SJCRH30 (cell line): ENCODE data around the gene ARMS2. TPM values are rescaled to one million over a fixed set of nuclear protein-coding genes. Genes with fewer than 3 reads are reported as not detected.

Source experiments
- DNase-seq, 2 experiments: peaks; one replicate each; pipeline ENCODE4 v3.0.0-alpha.2; 2015 to 2020
- H3K27ac ChIP-seq: fragments of 250-450 bp; sonication (Bioruptor Pico); 2 replicates; pipeline ENCODE4 v1.5.1; 2020; ENCODE audit warnings: mild to moderate bottlenecking, moderate library complexity
- H3K27me3 ChIP-seq: fragments of 250-450 bp; sonication (Bioruptor Pico); 2 replicates; pipeline ENCODE4 v1.5.1; 2020; ENCODE audit warnings: mild to moderate bottlenecking, moderate library complexity
- H3K36me3 ChIP-seq: fragments of 250-450 bp; sonication (Bioruptor Pico); 2 replicates; pipeline ENCODE4 v1.5.1; 2020; ENCODE audit warnings: mild to moderate bottlenecking, moderate library complexity
- H3K4me1 ChIP-seq: fragments of 250-450 bp; sonication (Bioruptor Pico); 2 replicates; pipeline ENCODE4 v1.5.1; 2020; ENCODE audit warnings: mild to moderate bottlenecking, moderate library complexity
- H3K4me3 ChIP-seq: fragments of 250-450 bp; sonication (Bioruptor Pico); 2 replicates; pipeline ENCODE4 v1.5.1; 2020; ENCODE audit warnings: mild to moderate bottlenecking, moderate library complexity
- H3K9me3 ChIP-seq: fragments of 250-450 bp; sonication (Bioruptor Pico); replicated peaks from 2 replicates; pipeline ENCODE4 v1.5.1; 2020; ENCODE audit warnings: mild to moderate bottlenecking, moderate library complexity
- total RNA-seq: library from RNA; depleted of rRNA; stranded (reverse); fragments of >200 nt; shearing (Covaris generic); gene quantifications from 2 replicates; pipeline ENCODE4 v1.2.3, GENCODE V29; 2014

The ARMS2 gene
- total RNA-seq, 1 experiment from 2014 or later: not detected

- H3K4me3 ChIP-seq: no peak overlapping the region
- no peaks in the 10 kb centered on the region for H3K36me3 ChIP-seq
- DNase-seq: peak in 1 of 2 experiments; percentile 17
- H3K27me3 ChIP-seq: no peaks in the 10 kb centered on the region
- H3K4me1 ChIP-seq: no peaks in the 10 kb centered on the region
- no peak overlapping the region for H3K27ac ChIP-seq
- peaks cover 4% of the 10 kb centered on the region; the same call in 1 of the 2 replicates for H3K9me3 ChIP-seq
Measured at GRCh38 chr10:122441961-122442360, 12.5 kb upstream of the ARMS2 start.

GRCh38 chr10:122445469-122445868, 9.0 kb upstream of the ARMS2 start:
- H3K4me1 ChIP-seq: no peaks in the 10 kb centered on the region
- no peaks in the 10 kb centered on the region; the same call in 1 of the 2 replicates for H3K36me3 ChIP-seq
- DNase-seq: no peak
- H3K27ac ChIP-seq: no peak overlapping the region
- H3K27me3 ChIP-seq: 0 out of 2 replicates have a peak, but pooled peaks cover 5% of the 10 kb centered on the region
- H3K4me3 ChIP-seq: no peak overlapping the region
- H3K9me3 ChIP-seq: no peaks in the 10 kb centered on the region

GRCh38 chr10:122445904-122446303, 8.5 kb upstream of the ARMS2 start:
- Histone ChIP-seq H3K27me3 (0 out of 2 replicates have a peak, but pooled peaks cover 5% of the 10 kb centered on the region), H3K9me3 (no peaks in the 10 kb centered on the region), H3K4me3 (no peak overlapping the region), H3K4me1 (no peaks in the 10 kb centered on the region), H3K36me3 (no peaks in the 10 kb centered on the region; the same call in 1 of the 2 replicates), H3K27ac (no peak overlapping the region)
- DNase-seq: no peak

- Histone ChIP-seq H3K27ac (no peak overlapping the region), H3K4me1 (no peaks in the 10 kb centered on the region), H3K27me3 (0 out of 2 replicates have a peak, but pooled peaks cover 5% of the 10 kb centered on the region), H3K4me3 (no peak overlapping the region), H3K36me3 (no peaks in the 10 kb centered on the region; the same call in 1 of the 2 replicates), H3K9me3 (no peaks in the 10 kb centered on the region)
- no peak for DNase-seq
Measured at GRCh38 chr10:122446668-122447423, 7.6 kb upstream of the ARMS2 start.

GRCh38 chr10:122448600-122448999, 5.9 kb upstream of the ARMS2 start:
- no peak overlapping the region for H3K27ac ChIP-seq
- 0 out of 2 replicates have a peak, but pooled peaks cover 5% of the 10 kb centered on the region for H3K27me3 ChIP-seq
- H3K4me3 ChIP-seq: no peak overlapping the region
- H3K4me1 ChIP-seq: no peaks in the 10 kb centered on the region
- H3K9me3 ChIP-seq: no peaks in the 10 kb centered on the region
- H3K36me3 ChIP-seq: no peaks in the 10 kb centered on the region; the same call in 1 of the 2 replicates
- no peak for DNase-seq

GRCh38 chr10:122449153-122449552, 5.3 kb upstream of the ARMS2 start:
- H3K27me3 ChIP-seq: 0 out of 2 replicates have a peak, but pooled peaks cover 5% of the 10 kb centered on the region
- H3K9me3 ChIP-seq: no peaks in the 10 kb centered on the region
- H3K36me3 ChIP-seq: no peaks in the 10 kb centered on the region; the same call in 1 of the 2 replicates
- DNase-seq: no peak
- H3K4me1 ChIP-seq: no peaks in the 10 kb centered on the region
- H3K4me3 ChIP-seq: no peak overlapping the region
- H3K27ac ChIP-seq: no peak overlapping the region

- H3K9me3 ChIP-seq: no peaks in the 10 kb centered on the region
- H3K36me3 ChIP-seq: no peaks in the 10 kb centered on the region; the same call in 1 of the 2 replicates
- 0 out of 2 replicates have a peak, but pooled peaks cover 5% of the 10 kb centered on the region for H3K27me3 ChIP-seq
- no peaks in the 10 kb centered on the region for H3K4me1 ChIP-seq
- no peak for DNase-seq
- no peak overlapping the region for H3K4me3 ChIP-seq
- no peak overlapping the region for H3K27ac ChIP-seq
Measured at GRCh38 chr10:122450353-122450990, 4.0 kb upstream of the ARMS2 start.

GRCh38 chr10:122454071-122454470, 382 bp upstream of the ARMS2 start:
- Histone ChIP-seq H3K27ac (no peak overlapping the region), H3K9me3 (no peaks in the 10 kb centered on the region), H3K4me3 (no peak overlapping the region), H3K4me1 (no peaks in the 10 kb centered on the region), H3K36me3 (no peaks in the 10 kb centered on the region; the same call in 1 of the 2 replicates), H3K27me3 (no peaks in the 10 kb centered on the region)
- no peak for DNase-seq

- Histone ChIP-seq H3K36me3 (no peaks in the 10 kb centered on the region), H3K4me1 (peaks cover 12% of the 10 kb centered on the region; the same call in 1 of the 2 replicates), H3K4me3 (no peak overlapping the region), H3K27ac (no peak overlapping the region), H3K9me3 (no peaks in the 10 kb centered on the region), H3K27me3 (no peaks in the 10 kb centered on the region)
- no peak for DNase-seq
Measured at GRCh38 chr10:122455376-122456079, 1.1 kb downstream of the ARMS2 start.

- Histone ChIP-seq H3K27ac (no peak overlapping the region), H3K36me3 (no peaks in the 10 kb centered on the region), H3K4me3 (no peak overlapping the region), H3K4me1 (peaks cover 14% of the 10 kb centered on the region; the same call in 1 of the 2 replicates), H3K9me3 (no peaks in the 10 kb centered on the region), H3K27me3 (peaks cover 4% of the 10 kb centered on the region)
- DNase-seq: no peak
Measured at GRCh38 chr10:122457934-122458333, 3.5 kb downstream of the ARMS2 start.

GRCh38 chr10:122458693-122459092, 4.2 kb downstream of the ARMS2 start:
- H3K4me1 ChIP-seq: peaks cover 14% of the 10 kb centered on the region; the same call in 1 of the 2 replicates
- no peak overlapping the region for H3K4me3 ChIP-seq
- no peaks in the 10 kb centered on the region for H3K36me3 ChIP-seq
- peaks cover 5% of the 10 kb centered on the region for H3K27me3 ChIP-seq
- H3K27ac ChIP-seq: no peak overlapping the region
- DNase-seq: no peak
- no peaks in the 10 kb centered on the region for H3K9me3 ChIP-seq

GRCh38 chr10:122459561-122460273, 5.3 kb downstream of the ARMS2 start:
- peak; percentile 46 to 47 for DNase-seq
- Histone ChIP-seq H3K4me3 (no peak overlapping the region), H3K27ac (no peak overlapping the region), H3K9me3 (no peaks in the 10 kb centered on the region), H3K27me3 (peaks cover 5% of the 10 kb centered on the region), H3K36me3 (no peaks in the 10 kb centered on the region), H3K4me1 (peaks cover 14% of the 10 kb centered on the region; the same call in 1 of the 2 replicates)

GRCh38 chr10:122460891-122461293, 6.4 kb downstream of the ARMS2 start:
- H3K27me3 ChIP-seq: peaks cover 5% of the 10 kb centered on the region

GRCh38 chr10:122461367-122461728, 6.9 kb downstream of the ARMS2 start, which contains the start of gene HTRA1:
TSS of gene HTRA1 (plus strand) at chr10:122461553. CDS start at chr10:122461653, 100 bp downstream.
- peaks cover 14% of the 10 kb centered on the region; the same call in 1 of the 2 replicates for H3K4me1 ChIP-seq
- DNase-seq: peak; percentile 65 to 67
- no peak within 1 kb of the TSS for H3K27ac ChIP-seq
- H3K9me3 ChIP-seq: no peaks in the 10 kb centered on the region
- peak within 1 kb of the TSS; percentile 52 for H3K4me3 ChIP-seq
- H3K36me3 ChIP-seq: no peaks in the 10 kb centered on the region
- H3K27me3 ChIP-seq: peaks cover 5% of the 10 kb centered on the region

More at GRCh38 chr10:122460891-122461293, 6.4 kb downstream of the ARMS2 start:
- H3K27ac ChIP-seq: no peak overlapping the region
- no peak for DNase-seq
- peak overlapping the region; percentile 52 for H3K4me3 ChIP-seq
- H3K9me3 ChIP-seq: no peaks in the 10 kb centered on the region
- peaks cover 14% of the 10 kb centered on the region; the same call in 1 of the 2 replicates for H3K4me1 ChIP-seq
- H3K36me3 ChIP-seq: no peaks in the 10 kb centered on the region
